ENCODE data around the gene SLC30A1. TPM values are rescaled to one million over a fixed set of nuclear protein-coding genes. Genes with fewer than 3 reads are reported as not detected.

SLC30A1 gene
- total RNA-seq, 1 experiment from 2014 or later: 11.3 TPM

DNA sequence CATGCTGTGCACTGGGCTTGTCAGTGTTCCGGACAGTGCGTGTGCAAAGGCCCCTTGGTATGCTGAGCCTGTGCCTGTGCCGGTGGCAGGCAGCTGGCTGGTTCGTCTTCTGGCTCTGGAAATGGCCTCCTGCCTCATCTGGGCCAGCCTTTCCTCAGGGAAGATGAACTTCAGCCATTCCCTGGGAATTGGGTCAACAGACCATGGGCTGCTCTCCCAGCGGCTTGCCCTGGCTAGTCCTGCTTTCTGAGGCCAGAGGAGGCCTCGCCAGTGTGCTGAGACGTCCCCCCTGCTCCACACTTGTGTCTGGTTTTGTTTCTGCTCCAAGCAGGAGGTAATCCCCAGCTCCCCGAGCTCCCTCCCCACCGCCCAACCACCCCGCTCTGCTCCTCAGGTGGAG, 54.4 kb downstream of the SLC30A1 start:
- DNase-seq (ENCODE audit: low read depth): no peak

- no peak for DNase-seq (ENCODE audit: low read depth)
These were observed 56.2 kb downstream of the SLC30A1 start for GRCh38 chr1:211522804-211523203.

Other genes with a start within 250 kb of the SLC30A1 start
- not detected in 2 replicates for gene RD3, start 87.0 kb downstream of the SLC30A1 start, total RNA-seq (2014; rRNA removed; shearing (Covaris generic))
- gene NEK2, start 96.5 kb upstream of the SLC30A1 start, total RNA-seq (2014; rRNA removed; shearing (Covaris generic)): 97.8 and 151 TPM in 2 replicates